GM12874 (cell line): Measurements from ENCODE around the gene PAQR4.

Source experiments
- TF ChIP-seq, protein P1 (sequence below): IDR thresholded peaks from 2 replicates; pipeline ENCODE4 v1.5.1; 2011; ENCODE audit warnings: low read depth, mild to moderate bottlenecking, control low read depth, low read length, moderate library complexity; ENCODE audit not compliant: insufficient read depth

Gene PAQR4

GRCh38 chr16:2955779-2956578 is 13.2 kb upstream of the PAQR4 start:
- TF ChIP-seq, protein P1, sequence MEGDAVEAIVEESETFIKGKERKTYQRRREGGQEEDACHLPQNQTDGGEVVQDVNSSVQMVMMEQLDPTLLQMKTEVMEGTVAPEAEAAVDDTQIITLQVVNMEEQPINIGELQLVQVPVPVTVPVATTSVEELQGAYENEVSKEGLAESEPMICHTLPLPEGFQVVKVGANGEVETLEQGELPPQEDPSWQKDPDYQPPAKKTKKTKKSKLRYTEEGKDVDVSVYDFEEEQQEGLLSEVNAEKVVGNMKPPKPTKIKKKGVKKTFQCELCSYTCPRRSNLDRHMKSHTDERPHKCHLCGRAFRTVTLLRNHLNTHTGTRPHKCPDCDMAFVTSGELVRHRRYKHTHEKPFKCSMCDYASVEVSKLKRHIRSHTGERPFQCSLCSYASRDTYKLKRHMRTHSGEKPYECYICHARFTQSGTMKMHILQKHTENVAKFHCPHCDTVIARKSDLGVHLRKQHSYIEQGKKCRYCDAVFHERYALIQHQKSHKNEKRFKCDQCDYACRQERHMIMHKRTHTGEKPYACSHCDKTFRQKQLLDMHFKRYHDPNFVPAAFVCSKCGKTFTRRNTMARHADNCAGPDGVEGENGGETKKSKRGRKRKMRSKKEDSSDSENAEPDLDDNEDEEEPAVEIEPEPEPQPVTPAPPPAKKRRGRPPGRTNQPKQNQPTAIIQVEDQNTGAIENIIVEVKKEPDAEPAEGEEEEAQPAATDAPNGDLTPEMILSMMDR = no peak

- TF ChIP-seq, protein P1 = no peak
Measured at GRCh38 chr16:2956579-2956956, 12.6 kb upstream of the PAQR4 start.

DNA sequence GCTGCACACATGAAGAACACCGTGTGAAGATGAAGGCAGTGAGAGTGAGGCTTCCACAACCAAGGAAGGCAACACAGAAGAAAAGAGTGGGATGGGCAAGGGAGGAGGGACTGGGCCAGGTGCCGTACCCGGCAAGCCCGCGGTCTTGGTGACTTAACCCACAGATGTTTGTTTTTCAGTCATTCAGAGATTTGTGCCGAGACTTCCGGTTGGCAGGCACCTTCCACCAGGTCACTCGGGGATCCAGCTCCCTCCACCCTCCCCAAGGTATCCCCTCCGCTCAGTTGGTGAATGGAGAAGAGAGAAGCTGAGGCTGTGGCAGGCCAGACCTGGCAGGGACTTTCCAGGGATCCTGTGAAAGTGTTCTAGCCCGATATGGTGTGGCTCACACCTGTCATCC is 9.9 kb upstream of the PAQR4 start:
- TF ChIP-seq, protein P1 = no peak

DNA sequence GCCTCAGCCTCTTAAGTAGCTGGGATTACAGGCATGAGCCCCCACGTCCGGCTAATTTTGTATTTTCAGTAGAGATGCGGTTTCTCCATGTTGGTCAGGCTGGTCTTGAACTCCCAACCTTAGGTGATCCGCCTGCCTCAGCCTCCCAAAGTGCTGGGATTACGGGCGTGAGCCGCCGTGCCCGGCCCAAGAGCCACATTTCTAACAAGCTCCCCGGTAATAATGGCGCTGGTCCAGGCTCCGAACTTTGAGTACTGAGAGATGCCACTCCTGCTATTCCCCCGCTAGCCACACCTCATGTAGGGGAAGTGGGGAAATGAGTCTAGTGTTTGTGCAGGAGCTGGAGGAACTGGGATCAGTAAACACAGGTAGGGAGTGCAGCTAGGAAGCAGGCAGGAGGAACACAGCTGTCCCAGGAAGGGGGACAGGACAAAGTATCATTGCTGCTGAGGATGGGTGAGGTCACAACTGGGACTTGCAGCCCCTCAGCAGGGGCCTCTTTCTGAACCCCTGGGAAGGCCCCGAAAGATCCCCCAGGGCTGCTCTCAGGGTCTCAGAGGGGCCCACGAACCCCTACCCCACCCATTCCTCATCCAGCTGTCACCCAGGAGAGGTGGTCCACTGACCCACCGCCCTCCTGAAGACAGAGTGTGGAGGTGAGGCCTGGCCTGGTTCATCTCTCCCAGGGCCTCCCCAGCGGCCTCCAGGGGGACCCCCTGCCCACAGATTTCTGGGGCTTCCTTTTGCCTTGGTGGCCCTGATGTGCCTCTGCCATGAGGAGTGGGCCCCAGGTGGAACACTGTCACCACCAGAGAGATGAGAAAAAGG is 8.8 kb upstream of the PAQR4 start:
- TF ChIP-seq, protein P1 = no peak

- TF ChIP-seq, protein P1 = no peak
Measured at GRCh38 chr16:2962334-2963073, 6.6 kb upstream of the PAQR4 start.

GRCh38 chr16:2963074-2963722 is 6.0 kb upstream of the PAQR4 start:
- TF ChIP-seq, protein P1 = no peak
